Testis (tissue), 2 donors: ENCODE data around the gene PPP1R13L.

Experiments
- POLR2A ChIP-seq: fragments of 450-650 bp; IDR thresholded peaks from one replicate; pipeline ENCODE4 v1.6.1; 2017; ENCODE audit warnings: antibody characterized with exemption, mild to moderate bottlenecking, moderate library complexity
- TF ChIP-seq, protein P1 (sequence below), 3 experiments: fragments of 450-650 bp in 2 of 3; fragments of 200-600 bp in 1 of 3; sonication (generic) in 1 of 3; IDR thresholded peaks; one replicate each; pipeline ENCODE4 v1.5.1; 2016 to 2019; ENCODE audit warnings: antibody characterized with exemption in 3 of 3, mild to moderate bottlenecking in 2 of 3, moderate library complexity in 1 of 3

DNA sequence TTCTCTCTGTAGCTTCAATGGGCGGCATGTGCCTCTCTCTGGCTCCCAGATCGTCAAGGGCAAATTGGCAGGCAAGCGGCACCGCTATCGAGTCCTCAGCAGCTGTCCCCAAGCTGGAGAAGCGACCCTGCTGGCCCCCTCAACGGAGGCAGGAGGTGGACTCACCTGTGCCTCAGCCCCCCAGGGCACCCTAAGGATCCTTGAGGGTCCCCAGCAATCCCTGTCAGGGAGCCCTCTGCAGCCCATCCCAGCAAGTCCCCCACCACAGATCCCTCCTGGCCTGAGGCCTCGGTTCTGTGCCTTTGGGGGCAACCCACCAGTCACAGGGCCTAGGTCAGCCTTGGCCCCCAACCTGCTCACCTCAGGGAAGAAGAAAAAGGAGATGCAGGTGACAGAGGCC, 3.3 kb upstream of the PPP1R13L start:
- TF ChIP-seq, protein P1, sequence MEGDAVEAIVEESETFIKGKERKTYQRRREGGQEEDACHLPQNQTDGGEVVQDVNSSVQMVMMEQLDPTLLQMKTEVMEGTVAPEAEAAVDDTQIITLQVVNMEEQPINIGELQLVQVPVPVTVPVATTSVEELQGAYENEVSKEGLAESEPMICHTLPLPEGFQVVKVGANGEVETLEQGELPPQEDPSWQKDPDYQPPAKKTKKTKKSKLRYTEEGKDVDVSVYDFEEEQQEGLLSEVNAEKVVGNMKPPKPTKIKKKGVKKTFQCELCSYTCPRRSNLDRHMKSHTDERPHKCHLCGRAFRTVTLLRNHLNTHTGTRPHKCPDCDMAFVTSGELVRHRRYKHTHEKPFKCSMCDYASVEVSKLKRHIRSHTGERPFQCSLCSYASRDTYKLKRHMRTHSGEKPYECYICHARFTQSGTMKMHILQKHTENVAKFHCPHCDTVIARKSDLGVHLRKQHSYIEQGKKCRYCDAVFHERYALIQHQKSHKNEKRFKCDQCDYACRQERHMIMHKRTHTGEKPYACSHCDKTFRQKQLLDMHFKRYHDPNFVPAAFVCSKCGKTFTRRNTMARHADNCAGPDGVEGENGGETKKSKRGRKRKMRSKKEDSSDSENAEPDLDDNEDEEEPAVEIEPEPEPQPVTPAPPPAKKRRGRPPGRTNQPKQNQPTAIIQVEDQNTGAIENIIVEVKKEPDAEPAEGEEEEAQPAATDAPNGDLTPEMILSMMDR (IDR thresholded peaks at IDR 0.05): no peak
- TF ChIP-seq POLR2A: no peak
